ENCODE measurements around the gene ANGPTL4. TPM values are rescaled to one million over a fixed set of nuclear protein-coding genes. Genes with fewer than 3 reads are reported as not detected.

ANGPTL4 gene
- total RNA-seq, 1 experiment from 2014 or later, result not detected

- no peaks in the 10 kb centered on the region for H3K9me3 ChIP-seq (ENCODE audit: insufficient read depth, low read depth)
- no TSS peak for BruUV-seq (replicated peaks)
- H3F3A ChIP-seq (ENCODE audit: insufficient read depth, low read depth), result peaks cover 17% of the 10 kb centered on the region
- peak; percentile 66 to 83 for DNase-seq
- peak overlapping the region; percentile 58; the same call in 1 of the 2 replicates for H2AFZ ChIP-seq
- no peaks in the 10 kb centered on the region for H3K4me1 ChIP-seq (replicated peaks; ENCODE audit: insufficient read depth)
- no peaks in the 10 kb centered on the region for H3K79me2 ChIP-seq (ENCODE audit: low read depth)
- H3K9me2 ChIP-seq (ENCODE audit: insufficient read depth), result no peaks in the 10 kb centered on the region
- no peaks in the 10 kb centered on the region for H3K36me3 ChIP-seq (ENCODE audit: low read depth)
- intact Hi-C loops (cut with micrococcal nuclease; ENCODE audit: unreplicated experiment), result no loop called here
- no peak overlapping the region for H3K27ac ChIP-seq
- TF ChIP-seq CTCF (conservative IDR thresholded peaks at IDR 0.05), result no peak
- no peak for TF ChIP-seq EZH2 (IDR thresholded peaks at IDR 0.05; ENCODE audit: low read depth)
- peak overlapping the region; percentile 70 for H3K4me2 ChIP-seq
- ChIA-PET CTCF (interaction anchor here (0.5 to 0.8 kb wide), 5 partner anchors 55 to 1295 kb away, joined by 3 to 7 read pairs (median 3); partner anchors contain the start of genes RAB11B and TIMM44), POLR2A (ENCODE audit: unreplicated experiment) (interaction anchor here (0.6 to 0.7 kb wide), 4 partner anchors 13 to 179 kb away, joined by 3 to 5 read pairs (median 3); partner anchors contain the start of genes MARCHF2, NDUFA7, RPS28 and ZNF414)
- peak overlapping the region; percentile 66; the same call in 1 of the 2 replicates for H3K4me3 ChIP-seq
- no peaks in the 10 kb centered on the region for H3K27me3 ChIP-seq (ENCODE audit: insufficient read depth, low read depth)
- H4K20me1 ChIP-seq (ENCODE audit: insufficient read depth), result no peaks in the 10 kb centered on the region
Measured at GRCh38 chr19:8334458-8335342, 29.3 kb upstream of the ANGPTL4 start.

GRCh38 chr19:8335343-8336071 lies 28.4 kb upstream of the ANGPTL4 start:
- DNase-seq, result peak; percentile 46 to 68
- Histone ChIP-seq H3F3A (ENCODE audit: insufficient read depth, low read depth) (peaks cover 14% of the 10 kb centered on the region), H3K27ac (0 out of 2 replicates have a peak overlapping the region, but pooled peaks have one; percentile 28), H4K20me1 (ENCODE audit: insufficient read depth) (no peaks in the 10 kb centered on the region), H2AFZ (peak overlapping the region; percentile 58; the same call in 1 of the 2 replicates), H3K79me2 (ENCODE audit: low read depth) (no peaks in the 10 kb centered on the region), H3K4me2 (peak overlapping the region; percentile 70), H3K9me3 (ENCODE audit: insufficient read depth, low read depth) (no peaks in the 10 kb centered on the region), H3K4me3 (peak overlapping the region; percentile 66; the same call in 1 of the 2 replicates), H3K36me3 (ENCODE audit: low read depth) (no peaks in the 10 kb centered on the region), H3K4me1 (replicated peaks; ENCODE audit: insufficient read depth) (no peaks in the 10 kb centered on the region), H3K9me2 (ENCODE audit: insufficient read depth) (no peaks in the 10 kb centered on the region), H3K27me3 (ENCODE audit: insufficient read depth, low read depth) (no peaks in the 10 kb centered on the region)
- no TSS peak for BruUV-seq (replicated peaks)
- intact Hi-C loops (cut with micrococcal nuclease; ENCODE audit: unreplicated experiment), result no loop called here
- CTCF ChIA-PET, result interaction anchor here (0.6 to 0.8 kb wide), 4 partner anchors 55 to 1294 kb away, joined by 3 to 16 read pairs (median 5); partner anchors contain the start of genes RAB11B and TIMM44
- TF ChIP-seq CTCF (conservative IDR thresholded peaks at IDR 0.05) (peak; percentile 58; the same call in 1 of the 2 replicates), EZH2 (IDR thresholded peaks at IDR 0.05; ENCODE audit: low read depth) (no peak)
- POLR2A ChIA-PET (ENCODE audit: unreplicated experiment), result interaction anchor here (0.6 to 0.7 kb wide), 3 partner anchors 14 to 109 kb away, joined by 3 to 5 read pairs (median 3); partner anchors contain the start of genes NDUFA7 and RPS28

Measured in PC-9 (cell line).